H1 (cell line): ENCODE data around the gene ZNF576. TPM values are rescaled to one million over a fixed set of nuclear protein-coding genes. Genes with fewer than 3 reads are reported as not detected.

Source experiments
- BRCA1 ChIP-seq: IDR thresholded peaks from 2 replicates; pipeline ENCODE4 v1.6.1; 2012; ENCODE audit warnings: low read depth, low read length, improper control_type of control experiment
- HDAC6 ChIP-seq: IDR thresholded peaks from one replicate; pipeline ENCODE4 v1.7.1; 2012; ENCODE audit warnings: low read depth, mild to moderate bottlenecking, inconsistent platforms, low read length, moderate library complexity
- POLR2AphosphoS5 ChIP-seq: IDR thresholded peaks from 2 replicates; pipeline ENCODE4 v1.6.1; 2011; ENCODE audit warnings: low read depth, low read length
- SIRT6 ChIP-seq: IDR thresholded peaks from one replicate; pipeline ENCODE4 v1.7.1; 2012; ENCODE audit warnings: low read length, inconsistent platforms
- TAF1 ChIP-seq: IDR thresholded peaks from 2 replicates; pipeline ENCODE4 v1.6.1; 2011; ENCODE audit warnings: mild to moderate bottlenecking, low read depth, low read length
- TAF7 ChIP-seq: optimal IDR thresholded peaks from 2 replicates; pipeline ENCODE3; 2011; ENCODE audit warnings: low read depth, mild to moderate bottlenecking, inconsistent platforms, low read length, moderate library complexity, borderline replicate concordance
- YY1 ChIP-seq: IDR thresholded peaks from 2 replicates; pipeline ENCODE4 v1.6.1; 2011; ENCODE audit warnings: low read depth, mild to moderate bottlenecking, low read length
- polyA plus RNA-seq, 7 experiments: library from polyadenylated mRNA; depleted of rRNA in 3 of 7; stranded (reverse) in 5 of 7; unstranded in 2 of 7; fragments of >200 nt in 5 of 7; fragments of 200-250 nt in 2 of 7; gene quantifications; 1 replicate in 5 of 7; 2 replicates in 1 of 7; 4 replicates in 1 of 7; pipeline versions ENCODE4 v1.2.1 to v1.2.3, GENCODE V29; 2011 to 2013; ENCODE audit warnings: missing spikeins in 2 of 7, mixed read lengths in 2 of 7
- total RNA-seq: library from RNA; stranded (reverse); fragmentation: NEBNext Ultra II Directional; extraction: Animal tissue kit (Norgen Biotek cat#: 25700); gene quantifications from 2 replicates; pipeline ENCODE4 v1.2.1, GENCODE V29; 2021

Gene ZNF576
- total and polyA plus RNA-seq, 2 of the 8 experiments (the other 6 are each of a cell fraction or from before 2014, with no cell fraction given) = 13.6 to 32.4 TPM

- TF ChIP-seq SIRT6 (no peak), BRCA1 (no peak), POLR2AphosphoS5 (no peak), YY1 (no peak), TAF7 (no peak), TAF1 (no peak), HDAC6 (no peak)
Measured at GRCh38 chr19:43610493-43610892, 14.1 kb downstream of the ZNF576 start (continued).
